ENCODE measurements around the gene FAM210A.
A peak's percentile ranks its signal among the peaks of the same experiment; 100 is the strongest.

FAM210A gene, protein sequence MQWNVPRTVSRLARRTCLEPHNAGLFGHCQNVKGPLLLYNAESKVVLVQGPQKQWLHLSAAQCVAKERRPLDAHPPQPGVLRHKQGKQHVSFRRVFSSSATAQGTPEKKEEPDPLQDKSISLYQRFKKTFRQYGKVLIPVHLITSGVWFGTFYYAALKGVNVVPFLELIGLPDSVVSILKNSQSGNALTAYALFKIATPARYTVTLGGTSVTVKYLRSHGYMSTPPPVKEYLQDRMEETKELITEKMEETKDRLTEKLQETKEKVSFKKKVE

DNA sequence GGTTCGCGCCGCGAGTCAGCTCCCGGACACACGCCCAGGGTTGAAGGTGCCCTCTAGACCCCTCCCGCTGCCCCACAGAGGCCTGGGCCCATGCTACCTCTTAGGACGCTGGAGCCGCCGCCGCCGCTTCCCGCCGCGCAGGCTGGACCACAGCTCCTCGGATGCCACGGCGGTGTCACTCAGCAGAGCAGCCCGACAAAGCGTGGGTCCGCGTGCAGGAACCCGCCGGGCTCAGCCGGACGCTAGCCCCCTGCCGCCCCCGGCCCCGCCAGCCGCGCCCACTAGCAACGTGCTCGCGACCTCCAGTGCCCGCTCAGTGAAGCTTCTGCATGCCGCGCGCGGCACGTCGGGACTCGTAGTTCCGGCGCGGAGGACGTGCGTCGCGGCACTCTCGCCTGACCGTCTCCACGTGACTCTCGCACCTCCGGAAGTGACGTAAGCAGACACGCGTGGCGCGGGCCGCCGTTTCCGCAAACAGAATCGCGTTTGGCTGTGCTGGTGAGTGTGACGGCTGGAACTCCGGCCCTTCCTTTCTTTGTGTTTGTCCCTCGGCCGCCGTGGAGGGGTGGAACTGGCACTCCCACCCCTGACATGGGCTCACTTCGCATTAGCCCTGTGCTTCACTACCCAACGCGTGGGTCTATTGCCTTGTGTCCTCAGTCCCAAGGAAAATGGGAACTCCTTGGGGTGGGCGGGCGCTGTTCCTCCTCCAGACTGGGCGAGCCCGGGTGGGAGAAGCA, at the start of gene FAM210A, which contains the start of gene RNMT:
FAM210A (minus strand) TSS at position 327 of the 740 bp plus-strand sequence. CDS start 44,481 bp downstream, outside the sequence.
RNMT (plus strand) TSS at position 442 of the 740 bp plus-strand sequence. CDS start 4,845 bp downstream, outside the sequence.
- DNase-seq (peak; percentile 94), ATAC-seq (ENCODE audit: insufficient read depth, low read depth) (peak; percentile 95)
- peaks cover 27% of the 10 kb centered on the region; the same call in 1 of the 2 replicates for H4K20me1 ChIP-seq (ENCODE audit: insufficient read depth, low read length)
- peak within 1 kb of the TSS; percentile 67 to 89 for H3K4me3 ChIP-seq (ENCODE audit: low read depth in 1 of 2, low read length in 2 of 2)
- H3K79me2 ChIP-seq (ENCODE audit: insufficient read depth, low read length): peaks cover 98% of the 10 kb centered on the region
- H3K36me3 ChIP-seq (ENCODE audit: insufficient read depth, low read length): peaks cover 9% of the 10 kb centered on the region
- no peaks in the 10 kb centered on the region for H3K27me3 ChIP-seq (ENCODE audit: insufficient read depth, low read length, poor library complexity)
- H3K9me3 ChIP-seq (ENCODE audit: insufficient read depth, low read length, severe bottlenecking): no peaks in the 10 kb centered on the region
- H3K4me1 ChIP-seq (ENCODE audit: insufficient read depth, low read length): peaks cover 61% of the 10 kb centered on the region
- H3K4me2 ChIP-seq (ENCODE audit: insufficient read depth, low read length): peak within 1 kb of the TSS; percentile 87
- peak within 1 kb of the TSS; percentile 75 for H2AFZ ChIP-seq (ENCODE audit: low read depth, low read length)
- peak within 1 kb of the TSS; percentile 75 for H3K27ac ChIP-seq (ENCODE audit: low read length)
- H3K9ac ChIP-seq (ENCODE audit: low read depth, low read length): peak within 1 kb of the TSS; percentile 74
- peak; percentile 52 for TF ChIP-seq CTCF (IDR thresholded peaks at IDR 0.05; ENCODE audit: borderline replicate concordance, extremely low read depth, low read length, poor library complexity, severe bottlenecking)
- TF ChIP-seq EZH2 (IDR thresholded peaks at IDR 0.05; ENCODE audit: borderline replicate concordance, low read depth, low read length, severe bottlenecking): no peak

GRCh38 chr18:13775058-13775457, 48.7 kb upstream of the FAM210A start:
- H3K79me2 ChIP-seq (ENCODE audit: insufficient read depth, low read length): no peaks in the 10 kb centered on the region
- H3K27me3 ChIP-seq (ENCODE audit: insufficient read depth, low read length, poor library complexity): no peaks in the 10 kb centered on the region
- H3K27ac ChIP-seq (ENCODE audit: low read length): no peak overlapping the region
- TF ChIP-seq CTCF (IDR thresholded peaks at IDR 0.05; ENCODE audit: borderline replicate concordance, extremely low read depth, low read length, poor library complexity, severe bottlenecking) (no peak), EZH2 (IDR thresholded peaks at IDR 0.05; ENCODE audit: borderline replicate concordance, low read depth, low read length, severe bottlenecking) (no peak)
- H3K4me3 ChIP-seq (ENCODE audit: low read depth in 1 of 2, low read length in 2 of 2): no peak overlapping the region
- no peaks in the 10 kb centered on the region for H3K9me3 ChIP-seq (ENCODE audit: insufficient read depth, low read length, severe bottlenecking)
- DNase-seq (no peak), ATAC-seq (ENCODE audit: insufficient read depth, low read depth) (no peak)
- H4K20me1 ChIP-seq (ENCODE audit: insufficient read depth, low read length): no peaks in the 10 kb centered on the region
- H3K36me3 ChIP-seq (ENCODE audit: insufficient read depth, low read length): no peaks in the 10 kb centered on the region
- no peak overlapping the region for H3K4me2 ChIP-seq (ENCODE audit: insufficient read depth, low read length)
- H2AFZ ChIP-seq (ENCODE audit: low read depth, low read length): no peak overlapping the region
- no peaks in the 10 kb centered on the region for H3K4me1 ChIP-seq (ENCODE audit: insufficient read depth, low read length)
- H3K9ac ChIP-seq (ENCODE audit: low read depth, low read length): no peak overlapping the region

- Histone ChIP-seq H4K20me1 (ENCODE audit: insufficient read depth, low read length) (no peaks in the 10 kb centered on the region), H3K9ac (ENCODE audit: low read depth, low read length) (no peak overlapping the region), H3K4me1 (ENCODE audit: insufficient read depth, low read length) (no peaks in the 10 kb centered on the region), H2AFZ (ENCODE audit: low read depth, low read length) (no peak overlapping the region), H3K4me2 (ENCODE audit: insufficient read depth, low read length) (no peak overlapping the region), H3K79me2 (ENCODE audit: insufficient read depth, low read length) (no peaks in the 10 kb centered on the region), H3K27ac (ENCODE audit: low read length) (no peak overlapping the region), H3K4me3 (ENCODE audit: low read depth in 1 of 2, low read length in 2 of 2) (no peak overlapping the region), H3K9me3 (ENCODE audit: insufficient read depth, low read length, severe bottlenecking) (peaks cover 3% of the 10 kb centered on the region), H3K27me3 (ENCODE audit: insufficient read depth, low read length, poor library complexity) (no peaks in the 10 kb centered on the region), H3K36me3 (ENCODE audit: insufficient read depth, low read length) (peaks cover 34% of the 10 kb centered on the region)
- no peak for DNase-seq
- no peak for ATAC-seq (ENCODE audit: insufficient read depth, low read depth)
- TF ChIP-seq EZH2 (IDR thresholded peaks at IDR 0.05; ENCODE audit: borderline replicate concordance, low read depth, low read length, severe bottlenecking) (no peak), CTCF (IDR thresholded peaks at IDR 0.05; ENCODE audit: borderline replicate concordance, extremely low read depth, low read length, poor library complexity, severe bottlenecking) (no peak)
Observed at GRCh38 chr18:13762690-13763439, 36.5 kb upstream of the FAM210A start.

Measured in DND-41 (cell line).